ENCODE measurements around the gene STAMBP.

The STAMBP gene

GRCh38 chr2:73908689-73909652 lies 80.2 kb downstream of the STAMBP start:
- no peak for DNase-seq

- no peak for DNase-seq
Measured at GRCh38 chr2:73910873-73911547, 82.2 kb downstream of the STAMBP start.

GRCh38 chr2:73911548-73912208 lies 82.9 kb downstream of the STAMBP start:
- DNase-seq = no peak

GRCh38 chr2:73913414-73914054 lies 84.8 kb downstream of the STAMBP start:
- DNase-seq = no peak

- no peak for DNase-seq
Measured at GRCh38 chr2:73914667-73915066, 85.9 kb downstream of the STAMBP start.

- DNase-seq = no peak
Measured at GRCh38 chr2:73915437-73915993, 86.8 kb downstream of the STAMBP start.

- no peak for DNase-seq
Measured at GRCh38 chr2:73916666-73917065, 87.9 kb downstream of the STAMBP start.

GRCh38 chr2:73917296-73917695 lies 88.5 kb downstream of the STAMBP start:
- DNase-seq = no peak

GRCh38 chr2:73917696-73918207 lies 89.0 kb downstream of the STAMBP start:
- DNase-seq = no peak

- no peak for DNase-seq
Measured at GRCh38 chr2:73918856-73919255, 90.1 kb downstream of the STAMBP start.

GRCh38 chr2:73919596-73920228 lies 91.0 kb downstream of the STAMBP start:
- no peak for DNase-seq

- DNase-seq = no peak
Measured at GRCh38 chr2:73920577-73921545, 92.1 kb downstream of the STAMBP start.

- DNase-seq = no peak
Measured at GRCh38 chr2:73921581-73921980, 92.8 kb downstream of the STAMBP start.

- no peak for DNase-seq
Measured at GRCh38 chr2:73922681-73923080, 93.9 kb downstream of the STAMBP start.

All from right hindlimb (tissue), 1 donor.